Vagina (tissue), 2 donors: Measurements from ENCODE around the gene MED17. TPM values are rescaled to one million over a fixed set of nuclear protein-coding genes. Genes with fewer than 3 reads are reported as not detected.

Experiments used
- DNase-seq, 2 donors: peaks; one replicate each; pipeline ENCODE4 v3.0.0-alpha.2; 2017; ENCODE audit errors: extremely low spot score in 2 of 2
- H3K27ac ChIP-seq: fragments of 200-600 bp; sonication (generic); one replicate; pipeline ENCODE4 v1.5.1; 2019
- H3K27me3 ChIP-seq: fragments of 200-600 bp; sonication (generic); one replicate; pipeline ENCODE4 v1.5.1; 2019
- H3K36me3 ChIP-seq, 2 donors: fragments of 200-600 bp; sonication (generic); one replicate each; pipeline ENCODE4 v1.5.1; 2017 to 2019
- H3K4me1 ChIP-seq: fragments of 200-600 bp; sonication (generic); one replicate; pipeline ENCODE4 v1.5.1; 2019
- H3K4me3 ChIP-seq, 2 donors: fragments of 200-600 bp; sonication (generic); 1 replicate in 1 of 2; 2 replicates in 1 of 2; pipeline ENCODE4 v1.5.1; 2016 to 2019
- H3K9me3 ChIP-seq: fragments of 200-600 bp; sonication (generic); one replicate; pipeline ENCODE4 v1.5.1; 2019
- CTCF ChIP-seq, 3 experiments: fragments of 450-650 bp in 2 of 3; fragments of 200-600 bp in 1 of 3; sonication (generic) in 1 of 3; IDR thresholded peaks; one replicate each; pipeline ENCODE4 v1.5.1; 2017 to 2019; ENCODE audit warnings: antibody characterized with exemption in 3 of 3, mild to moderate bottlenecking in 2 of 3, moderate library complexity in 2 of 3
- POLR2A ChIP-seq, 2 donors: fragments of 450-650 bp; IDR thresholded peaks; one replicate each; pipeline ENCODE4 v1.6.1; 2017; ENCODE audit warnings: antibody characterized with exemption in 2 of 2, mild to moderate bottlenecking in 2 of 2, moderate library complexity in 2 of 2
- POLR2AphosphoS5 ChIP-seq, 2 donors: sonication (generic); formaldehyde crosslinking; IDR thresholded peaks; one replicate each; pipeline ENCODE4 v1.9.0; 2017; ENCODE audit warnings: antibody characterized with exemption in 2 of 2, mild to moderate bottlenecking in 2 of 2, low read depth in 1 of 2; ENCODE audit not compliant: insufficient read depth in 1 of 2
- intact Hi-C: fragments of 100-400 bp; cut with DNase I; formaldehyde crosslinking; loops from one replicate; pipeline ENCODE4 v1.15.1; 2023
- total RNA-seq: library from RNA; depleted of rRNA; stranded (reverse); fragments of >200 nt; gene quantifications from one replicate; pipeline ENCODE4 v1.2.3, GENCODE V29; 2016

Gene MED17
- total RNA-seq, 1 donor from 2014 or later, result 29.0 TPM

DNA sequence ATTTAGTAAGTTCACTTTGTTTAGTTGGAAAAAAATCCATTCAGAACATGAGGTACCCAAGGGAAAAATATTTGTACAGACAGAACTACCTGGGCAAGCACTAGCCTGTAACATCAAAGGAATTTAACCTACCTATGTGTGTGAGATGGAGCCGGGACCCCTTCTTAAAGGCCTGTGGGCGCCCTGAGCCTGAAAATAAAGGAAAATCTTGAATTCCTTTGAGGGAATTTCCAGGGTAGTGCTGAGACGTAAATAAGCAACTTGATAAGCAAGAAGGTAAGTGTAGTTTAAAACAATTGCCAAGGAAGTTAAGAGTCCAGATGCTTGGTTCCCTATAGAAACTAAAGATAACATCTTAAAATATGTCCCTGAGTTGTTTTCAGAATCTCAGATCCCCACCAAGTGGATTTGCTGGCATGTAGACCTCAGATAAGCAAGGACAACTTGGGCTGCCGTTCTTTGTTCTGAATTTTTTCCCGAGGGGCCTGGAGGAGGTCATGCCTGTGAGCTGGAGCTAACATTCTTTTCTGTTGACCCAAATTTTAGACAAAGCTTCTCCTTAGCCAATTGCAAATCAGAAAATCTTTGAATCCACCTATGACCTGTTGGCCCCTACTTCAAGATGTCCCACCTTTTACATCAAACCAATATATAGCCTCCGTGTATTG, 31.0 kb downstream of the MED17 start:
- Histone ChIP-seq H3K9me3 (no peaks in the 10 kb centered on the region), H3K4me1 (no peaks in the 10 kb centered on the region), H3K27ac (no peak overlapping the region), H3K4me3 (no peak overlapping the region), H3K36me3 (peaks cover 0 to 45% of the 10 kb centered on the region in 2 donors), H3K27me3 (no peaks in the 10 kb centered on the region)
- DNase-seq, result no peak
- no peak for TF ChIP-seq POLR2AphosphoS5 (IDR thresholded peaks at IDR 0.05; ENCODE audit: insufficient read depth in 1 of 2, low read depth in 1 of 2)
- no peak for TF ChIP-seq POLR2A (IDR thresholded peaks at IDR 0.05)
- no peak for TF ChIP-seq CTCF (IDR thresholded peaks at IDR 0.05)
- intact Hi-C loops, result no loop called here

DNA sequence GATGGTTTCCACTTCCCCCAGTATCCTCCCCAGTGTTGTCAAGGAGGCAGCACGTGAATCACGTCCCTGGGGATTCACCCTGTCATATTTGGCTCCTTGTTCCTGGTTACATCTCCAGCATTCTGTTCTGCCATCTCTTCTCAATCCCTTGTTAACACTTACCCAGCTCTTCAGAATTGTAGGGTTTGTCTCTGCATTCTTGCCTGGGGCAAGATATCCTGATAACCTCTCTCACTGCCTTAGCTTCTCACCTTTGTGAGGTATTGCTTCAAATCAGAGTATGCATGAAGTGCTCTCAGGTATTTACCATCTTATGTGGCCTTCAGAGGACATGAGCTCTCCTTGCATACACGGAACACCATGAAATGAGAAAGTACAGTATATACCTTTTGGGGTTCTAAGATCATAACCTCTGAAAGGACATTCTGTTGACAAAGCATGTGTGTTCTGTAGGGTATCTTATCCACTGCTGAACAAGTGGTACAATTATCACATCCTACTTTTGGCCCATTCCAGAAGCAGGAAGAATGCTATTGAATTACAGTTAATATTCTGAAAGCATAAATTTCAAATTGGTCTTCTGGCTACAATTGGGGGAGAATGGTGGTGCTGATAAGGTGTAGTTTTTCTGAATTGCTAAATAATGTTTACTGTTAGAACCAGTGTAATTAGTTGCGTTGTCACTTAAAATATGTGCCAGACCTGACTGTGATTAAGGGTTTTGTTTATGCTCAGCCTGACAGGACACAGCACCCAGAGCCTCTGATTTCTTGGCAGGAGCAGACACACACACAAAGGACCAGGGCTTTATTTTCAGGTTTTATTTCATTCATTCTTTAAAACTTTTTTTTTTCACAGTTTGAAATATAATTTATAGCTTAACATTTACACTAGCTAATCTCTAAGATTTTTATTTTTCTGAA, 33.6 kb downstream of the MED17 start:
- Histone ChIP-seq H3K27me3 (no peaks in the 10 kb centered on the region), H3K4me3 (no peak overlapping the region), H3K9me3 (no peaks in the 10 kb centered on the region), H3K4me1 (no peaks in the 10 kb centered on the region), H3K36me3 (peaks cover 0 to 21% of the 10 kb centered on the region in 2 donors), H3K27ac (no peak overlapping the region)
- TF ChIP-seq POLR2A (IDR thresholded peaks at IDR 0.05) (no peak), POLR2AphosphoS5 (IDR thresholded peaks at IDR 0.05; ENCODE audit: insufficient read depth in 1 of 2, low read depth in 1 of 2) (no peak), CTCF (IDR thresholded peaks at IDR 0.05) (no peak)
- intact Hi-C loops, result no loop called here
- no peak for DNase-seq

DNA sequence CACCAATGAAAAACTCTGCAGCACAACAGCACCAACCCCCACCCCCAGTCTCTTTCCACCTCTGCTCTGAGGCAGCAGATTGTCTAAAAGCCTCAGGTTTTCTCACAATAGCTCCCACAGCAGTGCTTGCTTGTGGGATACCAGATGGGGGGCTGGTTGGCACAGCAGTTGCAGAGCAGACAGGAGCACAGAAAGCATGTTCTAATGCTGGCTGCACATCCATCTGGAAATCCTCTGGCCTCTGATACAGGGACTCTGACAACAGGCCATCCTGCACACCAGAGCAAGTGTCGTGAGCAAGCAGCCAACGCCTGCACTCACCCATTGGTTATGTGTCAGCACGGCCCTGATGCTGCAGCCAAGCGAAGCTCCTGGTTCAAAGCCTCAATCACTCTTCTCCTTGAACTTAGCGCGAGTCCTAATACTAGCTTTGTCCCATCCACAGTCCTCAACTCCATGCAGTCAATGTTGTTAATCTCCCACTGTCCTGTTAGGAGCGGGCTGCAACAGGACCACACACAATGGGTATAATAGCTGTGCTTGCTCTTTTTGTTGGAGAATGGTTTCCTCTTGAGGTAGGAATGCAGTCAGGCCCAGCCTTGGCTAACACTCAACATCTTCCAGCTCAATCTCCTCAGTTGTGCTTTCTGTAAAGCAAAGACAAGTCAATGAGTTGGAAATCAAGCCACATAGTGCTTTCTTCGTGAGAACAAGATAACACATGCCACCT, 36.0 kb downstream of the MED17 start:
- Histone ChIP-seq H3K27me3 (no peaks in the 10 kb centered on the region), H3K4me3 (no peak overlapping the region), H3K27ac (no peak overlapping the region), H3K36me3 (peaks cover 0 to 6% of the 10 kb centered on the region in 2 donors), H3K4me1 (no peaks in the 10 kb centered on the region), H3K9me3 (no peaks in the 10 kb centered on the region)
- intact Hi-C loops, result no loop called here
- DNase-seq, result no peak
- TF ChIP-seq POLR2AphosphoS5 (IDR thresholded peaks at IDR 0.05; ENCODE audit: insufficient read depth in 1 of 2, low read depth in 1 of 2) (no peak), CTCF (IDR thresholded peaks at IDR 0.05) (no peak), POLR2A (IDR thresholded peaks at IDR 0.05) (no peak)

GRCh38 chr11:93820847-93821246, 36.8 kb downstream of the MED17 start:
- Histone ChIP-seq H3K4me1 (no peaks in the 10 kb centered on the region), H3K27ac (no peak overlapping the region), H3K27me3 (no peaks in the 10 kb centered on the region), H3K4me3 (no peak overlapping the region), H3K36me3 (peaks cover 0 to 1% of the 10 kb centered on the region in 2 donors), H3K9me3 (no peaks in the 10 kb centered on the region)
- TF ChIP-seq CTCF (IDR thresholded peaks at IDR 0.05) (no peak), POLR2AphosphoS5 (IDR thresholded peaks at IDR 0.05; ENCODE audit: insufficient read depth in 1 of 2, low read depth in 1 of 2) (no peak), POLR2A (IDR thresholded peaks at IDR 0.05) (no peak)
- DNase-seq, result no peak
- intact Hi-C loops, result no loop called here
